SK-N-MC (cell line): ENCODE measurements around the gene FKBP7.

ENCODE experiments used
- DNase-seq: peaks from one replicate; pipeline ENCODE4 v3.0.0-alpha.2; 2011; ENCODE audit warnings: low read depth, low spot score
- H3K27ac ChIP-seq: fragments of 200-600 bp; sonication (generic); 2 replicates; pipeline ENCODE4 v1.5.1; 2016; ENCODE audit warnings: mixed run types
- H3K36me3 ChIP-seq: fragments of 200-600 bp; sonication (generic); 2 replicates; pipeline ENCODE4 v1.6.1; 2017; ENCODE audit warnings: antibody characterized with exemption, low read length, mixed read lengths; ENCODE audit not compliant: insufficient read depth
- H3K4me3 ChIP-seq: fragments of 200-600 bp; sonication (generic); 2 replicates; pipeline ENCODE4 v1.5.1; 2016
- H3K9ac ChIP-seq: fragments of 200-600 bp; sonication (generic); 2 replicates; pipeline ENCODE4 v1.8.0; 2017; ENCODE audit warnings: mixed run types, mixed read lengths; ENCODE audit not compliant: insufficient read length
- H3K9me3 ChIP-seq: fragments of 200-600 bp; sonication (generic); 2 replicates; pipeline ENCODE4 v1.6.1; 2017; ENCODE audit warnings: low read depth, mild to moderate bottlenecking, antibody characterized with exemption, low read length, moderate library complexity, mixed read lengths
- EZH2 ChIP-seq: fragments of 200-600 bp; sonication (generic); IDR thresholded peaks from one replicate; pipeline ENCODE4 v1.6.1; 2017; ENCODE audit warnings: antibody characterized with exemption
- FOXP2 ChIP-seq: optimal IDR thresholded peaks from 2 replicates; pipeline ENCODE3; 2011; ENCODE audit warnings: mild to moderate bottlenecking, moderate library complexity; ENCODE audit not compliant: insufficient read depth; ENCODE audit errors: extremely low read length, control extremely low read depth
- POLR2AphosphoS5 ChIP-seq: IDR thresholded peaks from 2 replicates; pipeline ENCODE4 v1.6.1; 2012; ENCODE audit warnings: mild to moderate bottlenecking, low read depth, low read length, borderline replicate concordance

The FKBP7 gene

DNA sequence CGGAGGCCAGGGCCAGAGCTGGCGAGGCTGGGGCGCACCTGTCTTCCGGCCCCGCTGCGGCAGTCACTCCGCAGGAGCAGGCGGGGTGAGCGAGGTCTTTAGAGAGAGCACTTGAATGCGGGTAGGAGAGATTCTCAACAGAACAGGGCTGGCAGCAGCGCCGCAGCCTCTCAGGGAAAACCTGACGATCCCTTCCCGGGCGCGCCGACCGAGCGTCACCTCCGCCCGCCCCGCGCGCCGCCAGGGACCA is 28.0 kb downstream of the FKBP7 start:
- H3K36me3 ChIP-seq: peaks cover 30% of the 10 kb centered on the region; the same call in 1 of the 2 replicates
- H3K4me3 ChIP-seq: peak overlapping the region; percentile 98
- no peaks in the 10 kb centered on the region for H3K9me3 ChIP-seq
- DNase-seq: no peak
- no peak overlapping the region for H3K27ac ChIP-seq
- peak overlapping the region; percentile 98 for H3K9ac ChIP-seq
- TF ChIP-seq POLR2AphosphoS5: no peak
- no peak for TF ChIP-seq EZH2
- TF ChIP-seq FOXP2: no peak

DNA sequence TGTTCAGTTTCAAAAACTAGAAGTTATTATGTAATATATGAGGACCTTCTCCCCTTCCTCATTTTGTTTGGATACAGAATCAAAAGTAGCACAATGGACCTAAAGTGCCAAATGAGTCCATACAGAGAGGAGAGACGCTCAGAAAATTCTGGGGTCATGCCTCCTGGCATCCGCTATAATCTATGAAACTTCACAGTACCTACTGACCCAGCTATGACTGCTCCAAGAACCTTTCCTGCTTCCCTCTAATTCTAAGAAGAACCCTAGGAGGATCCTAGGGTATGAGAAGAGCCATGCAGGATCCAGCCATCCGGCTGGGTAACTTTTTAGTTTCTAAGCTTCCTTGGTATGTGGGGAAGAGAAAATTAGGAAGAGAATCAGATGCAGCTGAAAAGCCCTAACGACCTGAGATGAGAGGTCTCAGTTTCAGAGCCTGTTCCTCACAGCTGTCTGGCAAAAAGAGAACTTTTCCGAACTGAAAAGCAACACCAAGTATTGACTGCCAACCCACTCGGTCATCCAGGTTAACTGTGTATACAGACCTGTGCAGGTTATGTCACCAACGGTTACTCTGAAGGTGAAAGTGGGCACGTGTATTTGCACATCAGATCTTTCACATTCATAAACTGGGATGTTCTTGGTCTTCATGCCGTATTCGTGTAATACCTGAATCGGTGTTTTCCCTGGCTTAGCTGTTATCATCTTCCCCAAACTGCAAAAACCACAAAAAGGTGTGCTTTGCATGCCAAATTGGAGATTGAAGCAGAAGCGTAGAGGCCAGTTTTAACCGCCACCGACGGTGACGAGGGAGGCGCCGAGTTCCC is 28.5 kb downstream of the FKBP7 start:
- Histone ChIP-seq H3K4me3 (peak overlapping the region; percentile 98), H3K36me3 (peaks cover 36% of the 10 kb centered on the region), H3K27ac (no peak overlapping the region), H3K9ac (peak overlapping the region; percentile 98), H3K9me3 (no peaks in the 10 kb centered on the region)
- no peak for DNase-seq
- no peak for TF ChIP-seq FOXP2
- no peak for TF ChIP-seq POLR2AphosphoS5
- TF ChIP-seq EZH2: no peak

DNA sequence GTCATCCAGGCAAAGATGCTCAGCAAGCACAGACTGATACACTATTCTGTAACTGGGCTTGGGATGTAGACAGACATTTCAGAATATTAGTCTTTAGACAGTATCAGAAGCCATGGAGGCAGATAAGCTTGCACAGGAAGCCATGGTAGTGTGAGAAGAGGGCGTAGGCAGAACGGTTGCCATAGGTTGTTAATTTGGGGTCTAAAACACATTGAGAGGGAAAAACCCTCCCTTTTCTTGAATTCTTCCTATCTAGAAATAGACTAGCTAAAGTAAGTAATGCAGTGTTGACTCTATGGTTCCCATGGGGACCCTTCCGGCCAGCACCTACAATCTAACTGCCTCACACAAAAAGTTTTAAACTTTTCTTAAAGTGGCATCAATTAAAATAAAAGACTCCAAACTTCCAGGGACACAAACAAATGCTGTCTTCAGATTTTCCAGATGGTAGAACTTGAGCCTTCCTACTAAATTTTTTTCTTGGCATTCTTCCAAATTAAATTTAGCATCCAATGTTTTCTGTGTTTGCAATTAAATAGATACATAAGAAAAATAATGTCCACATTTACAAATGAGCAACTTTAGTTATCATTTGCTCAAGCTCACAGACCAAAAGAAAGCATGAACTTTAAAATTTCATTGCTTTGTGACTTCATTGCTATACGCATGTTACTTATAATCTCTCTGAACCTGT is 29.3 kb downstream of the FKBP7 start:
- peak overlapping the region; percentile 98; the same call in 1 of the 2 replicates for H3K4me3 ChIP-seq
- H3K27ac ChIP-seq: no peak overlapping the region
- DNase-seq: no peak
- TF ChIP-seq FOXP2 (no peak), EZH2 (no peak), POLR2AphosphoS5 (no peak)
- no peaks in the 10 kb centered on the region for H3K9me3 ChIP-seq
- peaks cover 44% of the 10 kb centered on the region for H3K36me3 ChIP-seq
- peak overlapping the region; percentile 98 for H3K9ac ChIP-seq

DNA sequence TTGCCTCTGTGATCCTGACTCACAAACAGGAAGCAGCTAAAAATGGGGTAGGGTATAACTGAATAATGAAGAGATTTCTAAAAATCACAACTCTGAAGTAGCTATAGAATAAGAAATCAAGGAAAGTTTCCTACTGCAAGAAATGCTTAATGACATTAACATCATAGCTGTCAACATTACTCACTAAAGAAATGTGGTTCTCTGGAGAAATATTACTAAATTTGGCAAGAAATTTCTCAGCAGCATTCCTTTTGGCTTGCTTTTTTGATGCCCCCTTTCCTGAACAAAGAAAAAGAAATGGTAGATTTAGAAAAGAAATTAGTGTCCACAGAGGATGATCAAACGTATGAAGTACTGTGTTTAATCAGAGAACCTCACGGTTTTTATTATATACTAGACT is 37.0 kb downstream of the FKBP7 start:
- Histone ChIP-seq H3K4me3 (no peak overlapping the region), H3K9me3 (no peaks in the 10 kb centered on the region), H3K27ac (no peak overlapping the region), H3K9ac (no peak overlapping the region), H3K36me3 (peaks cover 83% of the 10 kb centered on the region)
- TF ChIP-seq POLR2AphosphoS5 (no peak), FOXP2 (no peak), EZH2 (no peak)
- DNase-seq: no peak

DNA sequence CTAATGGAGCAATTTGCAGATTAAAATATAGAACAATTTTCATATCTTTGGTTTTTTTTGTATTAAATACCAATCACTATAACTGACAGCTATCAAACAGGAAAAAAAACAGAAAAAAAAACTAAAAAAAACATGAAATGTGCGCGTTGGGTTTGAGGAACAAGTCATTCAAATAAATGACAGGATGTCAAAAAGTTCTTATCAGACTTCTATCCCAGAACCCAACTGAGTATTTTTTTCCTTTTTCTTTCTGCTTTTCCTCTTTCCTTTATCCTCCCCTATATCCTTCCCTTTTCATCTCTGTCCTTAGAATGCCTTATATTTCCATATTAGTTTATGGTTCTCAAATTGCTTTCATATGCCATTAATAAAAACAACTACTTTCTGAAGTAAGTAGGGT is 41.7 kb downstream of the FKBP7 start:
- Histone ChIP-seq H3K36me3 (peaks cover 81% of the 10 kb centered on the region), H3K9ac (no peak overlapping the region), H3K4me3 (no peak overlapping the region), H3K9me3 (no peaks in the 10 kb centered on the region), H3K27ac (no peak overlapping the region)
- DNase-seq: no peak
- TF ChIP-seq EZH2 (no peak), FOXP2 (no peak), POLR2AphosphoS5 (no peak)

DNA sequence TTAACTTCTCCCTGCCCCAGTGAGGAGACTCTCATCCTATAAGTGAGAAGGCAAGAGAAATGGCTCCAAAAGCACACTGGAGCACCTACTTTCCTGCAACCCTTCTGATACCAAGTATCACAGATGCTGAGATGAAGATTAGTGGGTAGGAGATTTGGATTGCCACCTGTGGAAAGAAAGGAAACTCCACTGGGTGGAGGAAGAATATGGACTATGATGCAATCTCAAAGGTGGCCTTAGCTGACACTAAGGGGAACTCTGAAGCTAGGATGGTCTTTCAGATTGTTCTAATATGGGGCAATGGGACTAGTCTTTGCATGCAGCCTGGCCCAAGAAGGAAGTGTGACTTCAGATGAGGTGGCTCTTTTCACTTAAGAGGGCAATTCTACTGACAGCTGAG is 49.1 kb downstream of the FKBP7 start:
- TF ChIP-seq POLR2AphosphoS5 (no peak), EZH2 (no peak), FOXP2 (no peak)
- H3K9ac ChIP-seq: no peak overlapping the region
- no peak overlapping the region for H3K4me3 ChIP-seq
- no peak overlapping the region for H3K27ac ChIP-seq
- DNase-seq: no peak
- no peaks in the 10 kb centered on the region for H3K9me3 ChIP-seq
- H3K36me3 ChIP-seq: peaks cover 79% of the 10 kb centered on the region

DNA sequence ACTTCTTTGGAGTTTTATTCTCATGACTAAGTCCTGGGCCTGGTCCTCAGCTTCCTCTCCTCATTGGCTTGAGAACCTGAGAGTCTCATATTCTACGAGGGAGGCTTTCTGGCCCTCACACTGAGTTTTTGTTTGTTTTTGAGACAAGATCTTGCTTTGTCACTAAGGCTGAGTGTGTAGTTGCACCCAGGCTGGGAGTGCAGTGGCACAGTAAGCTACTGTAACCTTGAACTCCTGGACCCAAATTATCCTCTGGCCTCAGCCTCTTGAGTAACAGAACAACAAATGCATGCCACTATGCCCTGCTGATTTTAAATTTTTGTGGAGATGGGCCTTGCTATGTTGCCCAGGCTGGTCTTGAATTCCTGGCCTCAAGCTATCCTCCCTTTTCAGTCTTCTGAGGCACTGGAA is 50.0 kb downstream of the FKBP7 start:
- TF ChIP-seq FOXP2: no peak
- TF ChIP-seq EZH2: no peak
- TF ChIP-seq POLR2AphosphoS5: no peak
- H3K4me3 ChIP-seq: no peak overlapping the region
- no peaks in the 10 kb centered on the region for H3K9me3 ChIP-seq
- peaks cover 70% of the 10 kb centered on the region for H3K36me3 ChIP-seq
- no peak for DNase-seq
- H3K27ac ChIP-seq: no peak overlapping the region
- no peak overlapping the region for H3K9ac ChIP-seq

DNA sequence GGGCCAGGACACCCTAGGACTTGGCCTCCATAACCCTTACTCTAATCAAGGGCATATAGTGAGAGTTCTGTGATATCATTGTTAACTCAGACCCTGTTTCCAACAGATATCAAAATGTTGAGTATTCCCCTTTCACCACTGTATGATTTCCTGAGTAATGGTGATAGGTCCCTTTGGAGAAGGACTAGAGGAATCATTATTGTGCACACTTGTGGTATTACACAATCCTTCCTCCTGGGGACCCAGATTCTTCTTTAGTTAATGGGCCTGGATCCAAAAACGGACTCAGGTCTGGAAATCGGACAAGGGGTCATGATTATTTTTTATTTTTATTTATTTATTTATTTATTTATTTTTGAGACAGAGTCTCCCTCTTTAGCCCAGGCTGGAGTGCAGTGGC is 50.9 kb downstream of the FKBP7 start:
- Histone ChIP-seq H3K9me3 (no peaks in the 10 kb centered on the region), H3K36me3 (peaks cover 62% of the 10 kb centered on the region), H3K9ac (no peak overlapping the region), H3K4me3 (no peak overlapping the region), H3K27ac (no peak overlapping the region)
- no peak for DNase-seq
- TF ChIP-seq EZH2 (no peak), POLR2AphosphoS5 (no peak), FOXP2 (no peak)
